Prostate gland (tissue), 2 donors: ENCODE results near the gene GEN1. TPM values are rescaled to one million over a fixed set of nuclear protein-coding genes. Genes with fewer than 3 reads are reported as not detected.
"Not testable (repeated sequence)": the region's sequence is repeated elsewhere in the genome, so short reads cannot be mapped to it uniquely, and the experiment has no call there.

ENCODE experiments used
- DNase-seq: peaks from one replicate; pipeline ENCODE4 v3.0.0-alpha.2; 2019; ENCODE audit warnings: low spot score
- H3K27ac ChIP-seq, 2 donors: fragments of 200-600 bp; sonication (generic); 2 replicates each; pipeline ENCODE4 v1.5.1; 2017 to 2019
- H3K27me3 ChIP-seq: fragments of 200-600 bp; sonication (generic); replicated peaks from 2 replicates; pipeline ENCODE4 v1.5.1; 2019; ENCODE audit not compliant: insufficient read depth
- H3K36me3 ChIP-seq, 2 donors: fragments of 200-600 bp; sonication (generic); 1 replicate in 1 of 2; 2 replicates in 1 of 2; pipeline versions ENCODE4 v1.5.1 to v1.8.1; 2017 to 2019
- H3K4me1 ChIP-seq: fragments of 200-600 bp; sonication (generic); replicated peaks from 2 replicates; pipeline ENCODE4 v1.5.1; 2019
- H3K4me3 ChIP-seq, 2 donors: fragments of 200-600 bp; sonication (generic); 2 replicates each; pipeline ENCODE4 v1.5.1; 2017 to 2019
- H3K9me3 ChIP-seq: fragments of 200-600 bp; sonication (generic); 2 replicates; pipeline ENCODE4 v1.5.1; 2017
- POLR2A ChIP-seq: fragments of 450-650 bp; IDR thresholded peaks from one replicate; pipeline ENCODE4 v1.6.1; 2016; ENCODE audit warnings: antibody characterized with exemption, mild to moderate bottlenecking
- POLR2AphosphoS5 ChIP-seq: sonication (generic); formaldehyde crosslinking; IDR thresholded peaks from one replicate; pipeline ENCODE4 v1.6.1; 2017; ENCODE audit warnings: antibody characterized with exemption
- WGBS: methylation state at CpG from one replicate; pipeline ENCODE4 v1.1.5; 2018; 5-methylcytosine and 5-hydroxymethylcytosine counted together
- intact Hi-C: fragments of 100-400 bp; cut with DNase I; formaldehyde crosslinking; loops from one replicate; pipeline ENCODE4 v1.14.2; 2022
- total RNA-seq, 2 donors: library from RNA; depleted of rRNA; stranded (reverse); fragments of >200 nt; gene quantifications; one replicate each; pipeline ENCODE4 v1.1.0, GENCODE V29; 2016
- TF ChIP-seq, protein P1 (sequence below), 4 experiments: fragments of 200-600 bp in 2 of 4; fragments of 450-650 bp in 2 of 4; sonication (generic) in 2 of 4; IDR thresholded peaks; 1 replicate in 3 of 4; 2 replicates in 1 of 4; pipeline ENCODE4 v1.5.1; 2016 to 2019; ENCODE audit warnings: antibody characterized with exemption in 4 of 4, mild to moderate bottlenecking in 2 of 4, moderate library complexity in 2 of 4

The GEN1 gene
- total RNA-seq, 2 donors from 2014 or later: 5.0 to 15.3 TPM

DNA sequence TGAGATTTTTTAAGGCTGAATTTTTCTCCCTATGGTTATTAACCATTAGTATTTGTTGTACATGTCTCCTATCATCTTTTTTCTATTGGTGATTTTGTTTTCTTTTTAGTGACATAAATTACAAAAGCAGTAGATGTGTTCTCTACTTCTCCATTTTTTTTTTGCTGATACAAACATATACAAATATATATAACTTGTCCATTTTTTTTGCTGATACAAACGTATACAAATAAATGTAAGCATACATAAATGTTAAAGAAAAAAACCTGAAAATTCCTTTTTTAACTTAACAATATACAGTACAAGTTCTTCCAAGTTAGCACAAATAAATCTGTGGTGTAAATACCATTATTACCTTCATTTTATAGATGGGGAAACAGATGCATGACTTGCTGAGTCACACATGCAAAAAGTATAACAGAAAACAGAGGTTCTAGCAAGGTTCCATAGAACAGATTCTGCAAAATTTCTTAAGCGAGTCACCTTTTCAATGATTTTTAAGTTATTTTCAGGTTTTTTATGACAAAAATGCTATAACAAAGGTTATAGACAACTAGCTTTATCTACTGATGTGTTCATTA, 64.4 kb downstream of the GEN1 start:
- no peaks in the 10 kb centered on the region for H3K9me3 ChIP-seq
- no peaks in the 10 kb centered on the region for H3K36me3 ChIP-seq
- no peak for DNase-seq
- H3K27me3 ChIP-seq: no peaks in the 10 kb centered on the region
- intact Hi-C loops: no loop called here
- 83% methylated on average over 2 of the region's 2 CpGs for WGBS
- H3K4me1 ChIP-seq: no peaks in the 10 kb centered on the region
- TF ChIP-seq POLR2AphosphoS5 (no peak), POLR2A (no peak)
- TF ChIP-seq, protein P1, sequence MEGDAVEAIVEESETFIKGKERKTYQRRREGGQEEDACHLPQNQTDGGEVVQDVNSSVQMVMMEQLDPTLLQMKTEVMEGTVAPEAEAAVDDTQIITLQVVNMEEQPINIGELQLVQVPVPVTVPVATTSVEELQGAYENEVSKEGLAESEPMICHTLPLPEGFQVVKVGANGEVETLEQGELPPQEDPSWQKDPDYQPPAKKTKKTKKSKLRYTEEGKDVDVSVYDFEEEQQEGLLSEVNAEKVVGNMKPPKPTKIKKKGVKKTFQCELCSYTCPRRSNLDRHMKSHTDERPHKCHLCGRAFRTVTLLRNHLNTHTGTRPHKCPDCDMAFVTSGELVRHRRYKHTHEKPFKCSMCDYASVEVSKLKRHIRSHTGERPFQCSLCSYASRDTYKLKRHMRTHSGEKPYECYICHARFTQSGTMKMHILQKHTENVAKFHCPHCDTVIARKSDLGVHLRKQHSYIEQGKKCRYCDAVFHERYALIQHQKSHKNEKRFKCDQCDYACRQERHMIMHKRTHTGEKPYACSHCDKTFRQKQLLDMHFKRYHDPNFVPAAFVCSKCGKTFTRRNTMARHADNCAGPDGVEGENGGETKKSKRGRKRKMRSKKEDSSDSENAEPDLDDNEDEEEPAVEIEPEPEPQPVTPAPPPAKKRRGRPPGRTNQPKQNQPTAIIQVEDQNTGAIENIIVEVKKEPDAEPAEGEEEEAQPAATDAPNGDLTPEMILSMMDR (IDR thresholded peaks at IDR 0.05): no peak
- no peak overlapping the region for H3K27ac ChIP-seq
- no peak overlapping the region for H3K4me3 ChIP-seq

DNA sequence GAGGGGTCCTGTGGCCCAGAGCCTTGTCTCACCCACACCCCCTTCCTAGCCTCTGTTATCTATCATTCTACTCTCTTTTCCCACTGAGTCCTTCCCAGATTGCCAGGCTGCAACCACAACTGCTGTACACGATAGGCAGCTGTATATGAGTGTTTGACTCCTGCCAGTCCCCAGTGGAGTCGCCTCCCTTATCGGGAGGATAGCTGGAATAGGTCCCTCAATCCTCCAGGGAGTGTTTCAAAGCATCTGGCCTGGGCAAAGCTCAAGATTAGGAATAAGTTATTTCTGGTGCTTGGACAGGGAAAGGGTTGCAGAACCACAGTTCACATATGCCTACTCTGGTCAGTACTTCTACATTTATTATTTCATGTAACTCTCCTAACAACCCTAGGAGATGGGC, 67.1 kb downstream of the GEN1 start:
- no peaks in the 10 kb centered on the region for H3K27me3 ChIP-seq
- no peaks in the 10 kb centered on the region for H3K4me1 ChIP-seq
- H3K4me3 ChIP-seq: no peak overlapping the region
- intact Hi-C loops: no loop called here
- TF ChIP-seq POLR2A (no peak), POLR2AphosphoS5 (no peak)
- TF ChIP-seq, protein P1 (IDR thresholded peaks at IDR 0.05): no peak
- no peak for DNase-seq
- H3K36me3 ChIP-seq: no peaks in the 10 kb centered on the region
- H3K9me3 ChIP-seq: no peaks in the 10 kb centered on the region
- 95% methylated on average over 3 of the region's 3 CpGs for WGBS
- no peak overlapping the region for H3K27ac ChIP-seq

DNA sequence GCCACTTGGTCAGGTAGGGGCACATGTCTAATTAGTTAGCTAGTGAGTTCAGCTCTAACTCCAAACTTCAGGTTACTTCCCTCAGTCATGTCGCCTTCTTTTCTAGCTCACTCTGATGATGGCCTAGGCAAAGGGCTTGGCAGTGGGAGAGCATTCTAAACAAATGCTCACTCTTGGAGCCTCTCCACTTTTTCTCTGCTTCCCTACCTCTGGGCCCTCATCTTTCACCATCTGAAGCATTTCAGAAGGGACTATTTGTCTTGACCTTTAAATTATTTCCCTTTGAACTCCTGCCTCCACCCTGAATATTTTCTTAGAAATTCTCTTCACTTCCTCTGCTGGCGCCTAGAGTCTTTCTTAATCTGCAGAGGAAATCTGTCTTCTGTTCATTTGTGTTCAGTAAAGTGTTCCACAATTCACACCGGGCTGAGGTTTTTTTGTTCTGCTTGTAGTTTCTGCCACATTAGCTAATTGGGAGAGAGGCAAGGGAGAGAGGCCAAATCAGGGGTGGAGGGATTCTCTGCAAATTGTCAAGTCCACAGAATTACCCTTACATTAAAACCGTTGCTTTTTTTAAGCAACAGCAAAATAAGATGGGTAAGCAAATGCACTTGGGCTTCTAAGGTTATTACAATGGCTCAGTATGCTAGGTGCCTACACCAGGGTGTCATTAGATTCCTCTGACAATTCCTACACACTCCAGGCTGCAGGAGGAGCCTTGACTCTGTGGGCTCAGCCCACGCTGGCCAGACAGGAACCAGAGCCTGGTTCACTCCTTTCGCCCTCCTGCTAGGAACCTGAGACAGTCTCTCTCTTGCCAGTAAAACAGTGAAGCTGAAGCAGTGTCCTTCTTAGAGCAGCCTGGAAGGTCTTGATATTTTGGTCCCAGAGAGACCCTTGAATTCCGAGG, 67.9 kb downstream of the GEN1 start:
- no peaks in the 10 kb centered on the region for H3K27me3 ChIP-seq
- WGBS: 50% methylated on average over 7 of the region's 7 CpGs
- H3K4me3 ChIP-seq: no peak overlapping the region
- H3K27ac ChIP-seq: no peak overlapping the region
- TF ChIP-seq, protein P1 (IDR thresholded peaks at IDR 0.05): no peak
- no peak for TF ChIP-seq POLR2AphosphoS5
- TF ChIP-seq POLR2A: no peak
- no peaks in the 10 kb centered on the region for H3K9me3 ChIP-seq
- intact Hi-C loops: no loop called here
- no peaks in the 10 kb centered on the region for H3K36me3 ChIP-seq
- no peak for DNase-seq
- H3K4me1 ChIP-seq: no peaks in the 10 kb centered on the region

DNA sequence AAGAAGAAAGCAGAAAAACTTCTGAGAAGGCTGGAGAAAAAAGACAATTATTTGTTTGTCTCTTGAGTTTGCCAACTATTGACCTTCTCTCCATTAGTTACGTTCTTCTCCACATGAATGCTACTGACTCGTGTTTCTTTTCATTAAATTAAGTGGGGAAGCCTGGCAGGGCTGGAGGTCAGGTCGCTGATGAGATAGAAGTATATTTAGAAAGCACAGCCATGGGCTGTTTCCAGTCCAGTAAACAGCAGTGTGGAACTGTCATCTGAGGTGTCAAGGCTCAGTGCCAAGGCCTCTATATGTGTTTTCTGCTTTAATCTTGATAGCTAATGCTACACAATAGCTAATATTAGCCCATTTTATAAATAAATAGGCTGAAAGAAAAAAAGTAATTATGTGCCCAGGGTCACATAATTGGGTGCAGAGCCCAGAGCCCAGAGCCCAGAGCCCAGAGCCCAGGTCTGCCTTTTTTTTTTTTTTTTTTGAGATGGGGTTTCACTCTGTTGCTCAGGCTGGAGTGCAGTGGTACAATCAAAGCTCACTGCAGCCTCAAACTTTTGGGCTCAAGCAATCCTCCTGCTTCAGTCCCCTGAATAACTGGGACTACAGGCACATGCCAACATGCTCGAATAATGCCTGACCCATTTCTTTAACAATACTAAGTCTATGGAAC, 68.6 kb downstream of the GEN1 start:
- intact Hi-C loops: no loop called here
- no peaks in the 10 kb centered on the region for H3K36me3 ChIP-seq
- no peak for TF ChIP-seq POLR2A
- no peak for TF ChIP-seq POLR2AphosphoS5
- TF ChIP-seq, protein P1 (IDR thresholded peaks at IDR 0.05): no peak
- H3K27me3 ChIP-seq: no peaks in the 10 kb centered on the region
- no peak overlapping the region for H3K4me3 ChIP-seq
- H3K4me1 ChIP-seq: no peaks in the 10 kb centered on the region
- H3K9me3 ChIP-seq: no peaks in the 10 kb centered on the region
- no peak for DNase-seq
- 50% methylated on average over 4 of the region's 4 CpGs for WGBS
- no peak overlapping the region for H3K27ac ChIP-seq

DNA sequence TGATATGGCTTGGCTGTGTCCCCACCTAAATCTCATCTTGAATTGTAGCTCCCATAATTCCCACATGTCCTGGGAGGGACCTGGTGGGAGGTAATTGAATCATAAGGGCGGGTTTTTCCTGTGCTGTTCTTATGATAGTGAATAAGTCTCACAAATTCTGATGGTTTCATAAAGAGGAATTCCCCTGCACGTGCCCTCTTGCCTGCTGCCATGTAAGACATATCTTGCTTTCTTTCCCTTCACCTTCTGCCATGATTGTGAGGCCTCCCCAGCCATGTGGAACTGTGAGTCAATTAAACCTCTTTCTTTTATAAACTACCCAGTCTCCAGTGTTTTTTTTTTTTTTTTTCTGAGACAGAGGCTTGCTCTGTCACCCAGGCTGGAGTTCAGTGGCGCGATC, 69.7 kb downstream of the GEN1 start:
- H3K9me3 ChIP-seq, H3K27me3 ChIP-seq, H3K4me1 ChIP-seq, H3K27ac ChIP-seq, H3K4me3 ChIP-seq, H3K36me3 ChIP-seq, DNase-seq, intact Hi-C loops: not testable (repeated sequence)
- WGBS: 80% methylated on average over 4 of the region's 4 CpGs
